Raji (cell line): ENCODE results near the gene DLG5.

Source experiments
- POLR2A ChIP-seq: IDR thresholded peaks from 2 replicates; pipeline ENCODE4 v1.6.1; 2011; ENCODE audit warnings: low read depth, low read length, control low read depth; ENCODE audit not compliant: insufficient read depth

DLG5 gene

DNA sequence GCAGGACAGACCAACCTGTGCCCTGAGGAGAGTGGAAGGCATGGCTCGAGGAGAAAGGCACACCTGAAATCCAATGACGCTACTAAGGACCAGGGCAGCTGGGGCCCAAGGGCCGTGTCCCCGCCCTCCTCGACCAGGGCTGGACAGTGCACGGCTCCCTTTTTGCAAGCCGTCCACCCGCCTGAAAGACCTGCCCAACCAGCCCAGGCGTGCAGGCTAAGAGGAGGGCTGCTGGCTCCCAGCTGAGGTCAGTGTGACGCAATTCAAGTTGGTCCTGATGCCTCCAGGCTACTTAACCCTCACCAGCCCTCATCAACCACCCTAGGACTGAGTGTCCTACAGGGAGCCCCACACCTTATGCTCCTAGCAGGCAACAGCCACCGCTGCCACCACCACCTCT lies 69.3 kb downstream of the DLG5 start:
- no peak for TF ChIP-seq POLR2A

DNA sequence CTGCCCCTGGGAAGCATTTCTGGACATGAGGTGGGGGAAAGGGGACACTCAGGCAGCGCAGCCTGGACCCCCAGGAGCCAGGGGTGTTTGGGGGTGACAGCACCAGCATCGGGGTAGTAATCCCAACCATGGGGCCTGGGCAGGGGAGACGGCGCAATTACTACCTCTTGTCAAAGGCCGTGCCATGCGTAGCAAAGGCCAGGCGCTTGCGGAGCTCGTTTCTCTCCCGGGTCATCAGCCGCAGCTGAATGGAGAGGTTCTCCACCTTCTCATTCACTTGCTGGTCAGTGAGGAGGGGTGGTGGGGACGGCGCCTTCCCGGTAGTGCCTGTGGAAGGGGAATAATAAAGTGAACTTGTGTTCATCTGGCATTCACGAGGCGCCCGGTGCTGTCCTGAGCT lies 70.0 kb downstream of the DLG5 start:
- no peak for TF ChIP-seq POLR2A

DNA sequence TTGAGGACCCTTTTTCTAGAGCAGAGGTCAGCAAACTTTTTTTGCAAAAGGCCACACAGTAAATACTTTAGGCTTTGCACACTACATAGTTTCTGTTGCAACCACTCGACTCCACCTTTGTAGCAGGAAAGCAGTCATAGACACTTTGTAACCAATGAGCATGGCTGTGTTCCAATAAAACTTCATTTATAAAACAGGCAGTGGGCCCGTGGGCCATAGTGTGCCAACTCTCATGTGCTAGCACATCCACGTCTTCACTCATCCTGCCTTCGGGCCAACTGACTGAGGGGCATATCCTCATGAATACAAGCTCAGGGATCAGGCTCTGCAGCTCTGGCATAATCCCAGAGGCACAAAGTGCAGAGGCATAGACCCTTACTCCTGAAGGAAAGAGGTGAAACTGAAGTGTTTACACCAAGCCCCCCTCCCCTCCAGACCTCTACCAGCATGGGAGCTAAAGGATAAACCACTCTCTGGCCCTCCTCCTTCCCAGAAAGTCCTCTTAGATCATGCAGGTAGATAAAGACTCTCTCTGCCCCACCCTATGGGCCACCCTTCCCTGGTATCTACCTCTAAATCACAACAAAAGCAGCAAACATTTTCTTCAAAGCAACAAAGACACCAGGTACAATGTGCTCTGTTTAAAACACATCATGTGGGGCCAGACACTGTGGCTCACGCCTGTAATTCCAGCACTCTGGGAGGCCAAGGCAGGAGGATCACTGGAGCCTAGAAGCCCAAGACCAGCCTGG lies 71.0 kb downstream of the DLG5 start:
- no peak for TF ChIP-seq POLR2A

DNA sequence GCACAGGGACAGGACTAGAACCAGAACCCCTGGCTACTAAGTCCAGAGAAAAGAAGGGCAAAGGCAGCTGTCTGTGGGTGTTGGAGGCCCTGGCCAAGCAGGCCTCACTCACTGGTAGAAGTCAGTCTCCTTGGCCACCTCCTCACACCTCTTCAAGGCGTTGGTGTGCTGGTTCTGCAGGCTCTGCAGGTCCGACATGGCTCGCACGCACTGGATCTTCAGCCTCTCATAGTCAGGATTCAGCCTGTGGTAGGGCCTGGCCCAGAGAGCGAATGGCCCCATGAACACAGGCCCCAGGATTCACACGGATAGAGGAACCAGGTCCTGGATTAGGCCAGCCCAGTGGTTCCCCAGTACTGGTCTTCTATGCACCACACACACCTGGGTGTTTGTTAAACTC lies 72.4 kb downstream of the DLG5 start:
- no peak for TF ChIP-seq POLR2A

DNA sequence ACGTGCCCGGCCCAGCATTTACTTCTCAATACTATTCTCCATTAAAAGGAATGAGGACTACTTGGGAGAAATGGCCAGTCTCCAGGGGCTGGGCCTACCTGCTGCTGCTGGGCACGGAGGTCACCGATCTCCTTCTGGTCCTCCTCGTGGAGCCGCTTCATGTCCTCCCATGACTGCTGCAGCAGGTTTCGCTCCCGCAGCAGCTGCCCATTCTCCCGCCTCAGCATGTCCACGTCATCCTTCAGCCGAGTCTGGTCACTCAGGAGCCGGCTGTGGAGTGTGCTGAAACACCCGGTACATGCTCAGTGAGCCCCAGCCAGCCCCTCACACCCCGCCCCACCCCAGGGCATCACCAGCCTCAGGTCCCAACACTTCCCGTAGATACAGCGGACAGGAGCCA lies 73.3 kb downstream of the DLG5 start:
- TF ChIP-seq POLR2A, result no peak

DNA sequence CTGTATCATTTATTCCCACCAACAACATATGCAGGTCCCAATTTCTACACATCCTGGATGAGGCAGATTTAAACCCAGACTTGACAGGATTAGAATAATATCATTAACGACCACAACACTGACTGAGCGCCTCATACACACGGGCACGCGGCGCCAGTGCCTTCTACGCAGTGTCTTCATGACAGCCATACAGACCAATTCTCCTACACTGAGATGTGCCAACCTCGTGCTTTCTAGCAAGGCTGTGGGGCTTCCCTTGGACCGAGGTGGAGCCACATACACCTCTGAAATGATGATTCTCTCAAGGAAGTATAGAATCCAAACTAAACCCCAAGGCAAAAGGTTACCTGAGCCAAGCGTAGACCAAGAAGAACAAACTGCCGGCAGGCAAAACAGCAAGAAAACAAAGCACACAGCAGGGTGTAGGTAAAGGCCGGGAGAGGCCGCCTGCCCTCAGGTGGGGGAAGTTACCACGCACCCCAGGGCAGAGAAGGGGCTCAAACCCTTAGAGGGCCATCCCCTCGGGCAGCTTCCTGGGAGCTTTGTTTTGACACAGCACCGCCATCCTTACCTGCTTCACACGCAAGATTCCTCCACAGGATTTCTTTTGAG lies 75.8 kb downstream of the DLG5 start:
- TF ChIP-seq POLR2A, result no peak

DNA sequence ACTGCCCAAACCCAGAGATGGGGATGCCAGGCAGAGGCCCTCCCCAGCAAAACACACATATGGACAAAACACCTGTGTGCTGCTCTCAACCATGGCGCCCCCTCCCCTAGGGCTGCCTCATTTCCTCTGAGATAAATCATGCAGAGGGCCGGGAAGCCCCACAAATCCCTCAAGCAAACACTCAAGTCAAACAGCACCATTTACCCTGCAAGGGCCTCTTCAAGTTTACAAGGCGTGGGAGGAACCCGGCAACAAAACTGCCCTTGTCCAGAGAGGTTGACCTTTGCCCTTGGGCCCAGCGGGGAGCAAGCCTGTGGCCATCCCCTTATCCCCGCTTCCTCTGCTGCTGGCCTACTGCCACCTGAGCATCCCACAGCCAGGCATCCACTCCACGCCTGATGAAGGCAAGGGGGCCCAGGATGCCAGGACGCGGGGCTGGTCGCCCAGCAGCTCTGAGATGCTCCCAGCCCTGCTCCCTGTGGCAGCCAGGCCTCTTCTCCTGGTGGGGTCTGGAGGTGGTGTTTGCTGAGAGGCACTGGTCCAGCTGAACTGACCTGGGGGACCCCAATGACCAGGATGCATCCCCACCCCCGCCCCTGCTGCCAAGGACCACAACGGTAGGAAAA lies 77.4 kb downstream of the DLG5 start:
- no peak for TF ChIP-seq POLR2A

DNA sequence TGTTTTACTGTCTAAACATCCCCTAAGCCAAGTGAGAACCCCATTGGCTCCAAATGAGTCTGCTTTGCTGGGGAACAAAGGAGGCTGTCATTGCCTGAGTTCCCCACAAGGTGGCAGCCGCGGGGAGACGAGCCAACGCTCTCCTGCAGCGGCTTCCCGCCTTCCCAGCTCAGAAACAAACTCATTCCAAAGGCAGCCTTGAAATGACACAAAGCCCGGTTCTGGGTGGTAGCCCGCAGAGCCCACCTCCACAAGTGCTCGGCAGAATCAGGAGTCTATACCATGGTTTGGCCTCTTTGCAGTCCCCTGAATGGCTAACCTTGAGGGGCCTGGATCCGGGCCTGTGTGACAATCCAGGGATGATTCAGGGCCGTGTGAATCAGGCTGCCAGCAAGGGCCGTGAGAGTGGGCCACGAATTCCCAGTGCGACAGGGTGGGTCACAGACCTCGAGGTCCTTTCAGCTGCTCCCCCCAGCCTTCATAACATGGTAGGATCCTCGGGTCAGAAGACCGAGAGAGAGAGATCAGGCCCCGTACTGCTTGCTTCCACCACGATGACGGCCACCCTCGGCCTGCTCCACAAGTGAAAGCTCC lies 79.7 kb downstream of the DLG5 start:
- no peak for TF ChIP-seq POLR2A

DNA sequence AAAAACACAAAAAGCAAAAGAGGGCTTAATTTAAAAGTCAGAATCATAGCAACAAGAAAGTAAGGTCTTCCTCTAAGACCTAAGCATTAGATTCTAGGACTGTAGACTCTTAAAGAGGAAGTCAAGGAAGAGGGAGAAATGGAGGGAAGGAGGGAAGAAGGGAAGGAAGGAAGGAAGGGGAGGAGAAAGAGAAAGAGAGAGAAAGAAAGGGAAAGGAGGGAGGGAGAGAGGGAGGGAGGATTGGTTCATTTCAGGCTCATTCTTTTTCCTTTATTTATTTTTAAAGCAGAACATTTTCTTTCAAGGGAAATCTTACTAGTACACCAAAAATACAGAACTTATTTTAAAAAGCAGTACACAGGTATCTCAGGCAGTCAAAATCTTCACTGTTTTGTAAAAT lies 81.1 kb downstream of the DLG5 start:
- TF ChIP-seq POLR2A, result no peak

DNA sequence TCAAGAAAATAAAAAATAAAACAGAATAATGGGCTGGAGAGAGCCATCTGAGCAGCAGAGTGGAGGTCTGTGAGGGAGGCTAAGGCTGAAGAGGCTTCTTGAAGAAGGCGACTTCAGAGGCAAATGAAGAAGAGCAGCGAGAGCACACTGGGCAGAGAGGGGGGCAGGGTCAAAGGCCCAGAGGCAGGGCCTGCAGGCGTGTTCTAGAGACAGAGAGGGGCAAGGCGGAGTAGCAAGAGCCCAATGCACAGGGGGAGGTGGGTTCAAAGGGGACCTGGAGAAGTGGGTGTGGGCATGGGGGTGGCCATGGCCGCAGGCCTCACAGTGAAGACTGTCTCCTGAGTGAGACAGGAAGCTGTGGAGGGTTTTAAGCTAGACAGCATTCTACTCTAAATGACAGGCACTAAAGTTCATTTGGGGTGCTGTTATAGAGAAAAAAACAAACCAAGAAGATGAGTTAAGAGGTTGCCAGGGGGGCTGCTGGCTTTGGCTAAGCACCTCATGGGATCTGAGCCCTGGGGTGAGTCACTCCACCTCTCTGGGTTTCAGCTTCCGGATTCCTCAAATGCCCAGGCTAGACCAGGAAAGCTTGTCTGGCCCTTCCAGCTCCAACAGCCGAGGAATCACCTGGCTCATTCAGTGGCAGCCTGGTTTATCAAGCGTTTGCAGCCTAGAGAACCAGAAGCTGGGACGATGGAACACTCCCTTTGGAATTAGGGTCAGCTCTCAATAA lies 81.7 kb downstream of the DLG5 start:
- TF ChIP-seq POLR2A, result no peak

DNA sequence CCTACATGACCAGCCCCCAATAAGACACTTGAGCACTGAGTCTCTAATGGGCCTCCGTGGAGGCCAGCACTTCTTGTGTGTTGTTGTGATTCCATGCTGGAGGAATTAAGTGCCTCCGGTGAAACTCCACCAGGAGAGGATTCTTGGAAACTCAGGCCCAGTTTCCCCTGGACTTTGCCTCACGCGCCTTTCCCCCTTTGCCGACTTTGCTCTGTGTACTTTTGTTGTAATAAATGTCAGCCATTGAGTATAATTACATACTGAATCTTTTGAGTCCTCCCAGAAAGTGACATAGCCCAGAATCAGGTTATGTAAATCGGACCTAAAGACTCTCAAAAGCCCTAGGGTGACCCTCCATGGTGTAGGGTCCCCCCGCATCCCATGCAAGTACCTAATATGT lies 82.4 kb downstream of the DLG5 start:
- TF ChIP-seq POLR2A, result no peak

DNA sequence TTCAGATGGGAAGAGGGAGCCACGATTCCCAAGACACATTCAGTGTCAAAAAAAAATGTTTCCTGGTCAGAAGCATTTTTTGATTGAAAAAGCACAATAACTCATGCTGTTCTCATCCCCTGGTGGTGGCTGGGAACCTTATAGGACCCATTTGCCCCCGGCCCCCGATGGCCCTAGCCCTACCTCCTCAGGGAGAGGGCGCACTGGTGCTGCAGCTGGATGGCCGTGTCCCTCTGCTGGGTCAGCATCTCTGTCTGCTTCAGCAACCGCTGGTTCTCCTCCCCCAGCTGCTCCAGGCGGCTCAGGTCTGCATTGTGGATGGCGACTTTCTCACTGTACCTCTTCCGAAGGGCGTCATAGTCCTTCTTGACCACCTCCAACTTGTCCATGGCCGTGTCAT lies 83.3 kb downstream of the DLG5 start:
- TF ChIP-seq POLR2A, result no peak

DNA sequence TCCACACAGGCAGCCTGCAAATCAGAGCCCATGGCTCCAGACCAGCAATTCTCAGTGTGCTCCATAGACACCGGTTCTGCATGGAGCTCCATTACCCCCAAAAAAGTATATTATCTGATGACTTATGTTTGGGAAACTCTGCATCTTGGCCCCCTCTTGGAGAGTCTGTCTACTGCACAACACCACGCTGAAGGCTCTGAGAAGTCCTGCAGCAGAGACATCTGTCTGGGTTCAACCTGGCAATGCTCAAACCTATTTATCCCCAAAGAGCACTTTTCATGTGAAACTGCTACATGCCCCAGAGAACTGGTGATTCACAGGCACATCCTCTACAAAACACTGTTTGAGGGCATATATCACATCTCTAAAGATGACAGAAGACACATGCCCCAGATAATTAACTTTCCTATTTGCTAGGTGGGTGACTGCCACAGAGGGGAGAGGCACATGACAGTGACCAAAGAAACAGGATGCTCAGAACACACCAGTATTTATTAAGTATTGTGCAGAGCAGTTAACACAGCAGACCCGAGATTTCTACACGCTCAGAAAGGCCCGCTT lies 83.8 kb downstream of the DLG5 start:
- TF ChIP-seq POLR2A, result no peak

DNA sequence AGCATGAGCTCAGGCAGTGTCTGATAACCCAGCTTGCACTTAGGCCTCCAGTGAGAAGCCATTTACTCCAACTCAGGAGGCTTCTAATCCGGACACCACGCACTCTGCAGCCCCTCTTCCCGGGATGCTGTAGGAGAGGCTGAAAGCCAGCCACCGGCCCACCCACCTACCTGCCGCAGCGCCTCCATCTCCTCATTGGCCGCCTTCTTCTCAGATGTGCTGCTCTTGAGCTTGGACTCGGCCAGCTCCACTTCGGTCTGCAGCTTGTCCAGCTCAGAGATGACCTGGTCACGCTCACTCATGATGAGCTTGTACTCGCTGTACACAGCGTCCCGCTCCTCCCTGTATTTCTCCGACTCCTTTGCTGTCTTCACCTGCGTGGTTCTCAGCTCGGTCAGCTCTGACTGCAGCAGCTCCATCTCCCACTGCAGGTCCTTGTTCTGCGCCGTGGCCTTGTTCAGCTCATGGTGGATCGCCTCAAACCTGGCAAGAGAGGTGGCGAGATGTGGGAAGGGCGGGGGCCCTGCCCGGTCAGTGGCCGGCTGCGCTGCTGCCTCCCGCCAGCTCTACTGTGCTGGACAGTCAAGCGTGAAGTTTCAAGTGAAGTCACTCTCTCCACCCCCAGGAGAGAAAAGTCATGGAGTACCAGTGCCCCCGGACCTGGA lies 84.7 kb downstream of the DLG5 start:
- no peak for TF ChIP-seq POLR2A

DNA sequence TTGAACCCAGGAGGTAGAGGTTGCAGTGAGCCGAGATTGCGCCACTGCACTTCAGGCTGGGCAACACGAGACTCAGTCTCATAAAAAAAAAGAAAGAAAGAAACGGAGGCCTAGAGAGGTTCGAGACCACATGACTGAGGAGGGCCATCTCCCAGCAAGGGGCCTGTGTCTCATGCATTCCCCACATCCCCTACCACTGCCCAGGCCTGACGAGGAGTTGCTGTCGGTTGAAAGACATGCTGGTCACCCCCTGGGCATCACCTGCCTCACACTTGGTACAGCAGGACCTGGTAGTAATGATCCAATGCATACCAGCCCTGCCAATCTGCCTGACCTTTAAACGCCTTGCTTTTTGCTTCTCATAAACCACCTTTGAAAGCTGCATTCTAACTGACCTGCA lies 85.9 kb downstream of the DLG5 start:
- no peak for TF ChIP-seq POLR2A

DNA sequence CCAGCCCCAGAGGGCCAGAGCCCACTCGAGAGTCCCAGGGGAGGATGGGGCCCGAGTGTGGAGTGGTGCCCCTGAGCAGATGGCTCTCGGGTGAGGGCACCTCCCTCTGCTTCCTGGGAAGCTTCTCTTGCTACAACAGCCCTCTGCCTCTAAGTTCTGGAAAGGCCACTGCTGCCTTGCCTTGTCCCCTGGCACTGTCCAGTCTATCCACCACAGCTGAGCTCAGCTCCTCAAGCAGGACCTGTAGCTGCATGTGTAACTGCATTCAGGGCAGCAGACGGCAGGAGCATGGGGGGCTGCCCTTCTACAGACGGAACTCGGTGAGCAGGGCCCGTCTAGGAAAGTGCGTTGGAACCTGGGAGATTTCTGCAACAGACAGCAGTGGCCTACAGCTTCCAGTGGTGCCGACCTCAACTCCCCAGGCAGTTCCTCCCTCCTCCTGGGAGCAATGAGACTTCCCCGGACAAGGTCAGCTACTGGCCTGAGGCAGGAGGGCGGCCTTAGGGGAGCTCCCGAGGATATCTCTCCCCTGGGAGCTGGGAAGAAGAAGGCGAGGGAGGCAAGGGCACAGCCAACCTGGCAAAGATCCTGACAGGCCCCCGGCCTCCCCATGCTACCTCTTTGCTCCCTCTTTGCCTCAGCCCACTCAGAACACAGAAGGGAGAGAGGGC lies 88.5 kb downstream of the DLG5 start:
- TF ChIP-seq POLR2A, result no peak
